HG03175 (cell line): ENCODE results near the gene PLCXD3.

Experiments
- ATAC-seq: cut with Tn5 transposase; IDR thresholded peaks from one replicate; pipeline ENCODE4 v1.9.1; 2021; ENCODE audit warnings: mild to moderate bottlenecking, moderate library complexity; ENCODE audit not compliant: unreplicated experiment

Gene PLCXD3

GRCh38 chr5:41510176-41510831, at the start of gene PLCXD3:
Gene PLCXD3 (minus strand): TSS chr5:41510601. CDS start chr5:41510526, 75 bp downstream.
- ATAC-seq = no peak

- ATAC-seq = no peak
Observed at GRCh38 chr5:41559184-41559583, 48.8 kb upstream of the PLCXD3 start.

- no peak for ATAC-seq
Observed at GRCh38 chr5:41558295-41558694, 47.9 kb upstream of the PLCXD3 start.

- no peak for ATAC-seq
Observed at GRCh38 chr5:41547991-41548390, 37.6 kb upstream of the PLCXD3 start.

- ATAC-seq = no peak
Observed at GRCh38 chr5:41542183-41542582, 31.8 kb upstream of the PLCXD3 start.

- no peak for ATAC-seq
Observed at GRCh38 chr5:41539454-41539853, 29.1 kb upstream of the PLCXD3 start.

GRCh38 chr5:41537581-41537980, 27.2 kb upstream of the PLCXD3 start:
- ATAC-seq = no peak

- no peak for ATAC-seq
Observed at GRCh38 chr5:41532485-41532884, 22.1 kb upstream of the PLCXD3 start.

- ATAC-seq = no peak
Observed at GRCh38 chr5:41527201-41527779, 16.9 kb upstream of the PLCXD3 start.

- no peak for ATAC-seq
Observed at GRCh38 chr5:41526699-41527098, 16.3 kb upstream of the PLCXD3 start.

GRCh38 chr5:41524174-41524573, 13.8 kb upstream of the PLCXD3 start:
- no peak for ATAC-seq

GRCh38 chr5:41522193-41522786, 11.9 kb upstream of the PLCXD3 start:
- no peak for ATAC-seq

GRCh38 chr5:41519801-41520200, 9.4 kb upstream of the PLCXD3 start:
- no peak for ATAC-seq

- ATAC-seq = no peak
Observed at GRCh38 chr5:41517909-41518308, 7.5 kb upstream of the PLCXD3 start.

GRCh38 chr5:41511241-41511640, 840 bp upstream of the PLCXD3 start:
- no peak for ATAC-seq

GRCh38 chr5:41509399-41510175, 814 bp downstream of the PLCXD3 start:
- ATAC-seq = no peak

- ATAC-seq = no peak
Observed at GRCh38 chr5:41508696-41509398, 1.6 kb downstream of the PLCXD3 start.

GRCh38 chr5:41508186-41508585, 2.2 kb downstream of the PLCXD3 start:
- no peak for ATAC-seq

- ATAC-seq = no peak
Observed at GRCh38 chr5:41507501-41507900, 2.9 kb downstream of the PLCXD3 start.

- ATAC-seq = no peak
Observed at GRCh38 chr5:41503860-41504259, 6.5 kb downstream of the PLCXD3 start.

GRCh38 chr5:41503310-41503709, 7.1 kb downstream of the PLCXD3 start:
- ATAC-seq = no peak
